Measurements from ENCODE around the gene TBC1D14.
"Not testable (repeated sequence)": the region's sequence is repeated elsewhere in the genome, so short reads cannot be mapped to it uniquely, and the experiment has no call there.

TBC1D14 gene

GRCh38 chr4:7076696-7077082 is 167.1 kb downstream of the TBC1D14 start:
- Histone ChIP-seq H3K4me3 (replicated peaks; ENCODE audit: low read depth, low read length) (no peak overlapping the region), H3K36me3 (ENCODE audit: control insufficient read depth, insufficient read depth, low read length) (no peaks in the 10 kb centered on the region), H3K27me3 (replicated peaks; ENCODE audit: control insufficient read depth, insufficient read depth, low read length) (no peaks in the 10 kb centered on the region; the same call in 1 of the 2 replicates)
- DNase-seq (ENCODE audit: extremely low read depth, insufficient read length), result no peak
- no peak for TF ChIP-seq CTCF (IDR thresholded peaks at IDR 0.05; ENCODE audit: insufficient read depth, low read length, poor library complexity, severe bottlenecking)

- TF ChIP-seq CTCF (IDR thresholded peaks at IDR 0.05; ENCODE audit: insufficient read depth, low read length, poor library complexity, severe bottlenecking), result no peak
- DNase-seq (ENCODE audit: extremely low read depth, insufficient read length), result no peak
- H3K4me3 ChIP-seq (replicated peaks; ENCODE audit: low read depth, low read length), result no peak overlapping the region
- no peaks in the 10 kb centered on the region for H3K36me3 ChIP-seq (ENCODE audit: control insufficient read depth, insufficient read depth, low read length)
- H3K27me3 ChIP-seq (replicated peaks; ENCODE audit: control insufficient read depth, insufficient read depth, low read length), result no peaks in the 10 kb centered on the region; the same call in 1 of the 2 replicates
Measured at GRCh38 chr4:7077371-7077770, 167.7 kb downstream of the TBC1D14 start.

- no peak overlapping the region for H3K4me3 ChIP-seq (replicated peaks; ENCODE audit: low read depth, low read length)
- H3K27me3 ChIP-seq (replicated peaks; ENCODE audit: control insufficient read depth, insufficient read depth, low read length), result no peaks in the 10 kb centered on the region; the same call in 1 of the 2 replicates
- DNase-seq (ENCODE audit: extremely low read depth, insufficient read length), result no peak
- TF ChIP-seq CTCF (IDR thresholded peaks at IDR 0.05; ENCODE audit: insufficient read depth, low read length, poor library complexity, severe bottlenecking), result no peak
- H3K36me3 ChIP-seq (ENCODE audit: control insufficient read depth, insufficient read depth, low read length), result no peaks in the 10 kb centered on the region
Measured at GRCh38 chr4:7078025-7078424, 168.4 kb downstream of the TBC1D14 start.

GRCh38 chr4:7079483-7079882 is 169.9 kb downstream of the TBC1D14 start:
- DNase-seq (ENCODE audit: extremely low read depth, insufficient read length); H3K27me3 ChIP-seq (replicated peaks; ENCODE audit: control insufficient read depth, insufficient read depth, low read length); H3K36me3 ChIP-seq (ENCODE audit: control insufficient read depth, insufficient read depth, low read length); H3K4me3 ChIP-seq (replicated peaks; ENCODE audit: low read depth, low read length): not testable (repeated sequence)

GRCh38 chr4:7079909-7080308 is 170.3 kb downstream of the TBC1D14 start:
- not testable (repeated sequence) for H3K36me3 ChIP-seq (ENCODE audit: control insufficient read depth, insufficient read depth, low read length); H3K4me3 ChIP-seq (replicated peaks; ENCODE audit: low read depth, low read length); DNase-seq (ENCODE audit: extremely low read depth, insufficient read length); H3K27me3 ChIP-seq (replicated peaks; ENCODE audit: control insufficient read depth, insufficient read depth, low read length)

Data from GM06990 (cell line).